Neural cell (in vitro differentiated cells): ENCODE results near the gene KLC1.

Source experiments
- EZH2 ChIP-seq: fragments of 200-600, 300-800 bp; shearing (Covaris generic), sonication (generic); IDR thresholded peaks from 2 replicates; pipeline ENCODE4 v1.6.1; 2014; ENCODE audit warnings: antibody characterized with exemption, low read length, borderline replicate concordance, mild to moderate bottlenecking; ENCODE audit not compliant: insufficient read depth, poor library complexity, severe bottlenecking
- MXI1 ChIP-seq: fragments of 450-650 bp; conservative IDR thresholded peaks from 2 replicates; pipeline ENCODE4 v1.6.1; 2014; ENCODE audit warnings: antibody characterized with exemption, mild to moderate bottlenecking; ENCODE audit not compliant: poor library complexity, severe bottlenecking
- POLR2AphosphoS5 ChIP-seq: IDR thresholded peaks from 2 replicates; pipeline ENCODE4 v1.6.1; 2012
- RAD21 ChIP-seq: fragments of 450-650 bp; conservative IDR thresholded peaks from 2 replicates; pipeline ENCODE4 v1.6.1; 2014; ENCODE audit warnings: antibody characterized with exemption, mild to moderate bottlenecking, moderate library complexity
- TF ChIP-seq, protein P1 (sequence below): fragments of 450-650 bp; IDR thresholded peaks from 2 replicates; pipeline ENCODE4 v1.5.1; 2014; ENCODE audit warnings: antibody characterized with exemption, mild to moderate bottlenecking, moderate library complexity; ENCODE audit not compliant: poor library complexity, severe bottlenecking
- TF ChIP-seq, protein P2 (sequence below): IDR thresholded peaks from 2 replicates; pipeline ENCODE4 v1.6.1; 2012; ENCODE audit warnings: borderline replicate concordance

DNA sequence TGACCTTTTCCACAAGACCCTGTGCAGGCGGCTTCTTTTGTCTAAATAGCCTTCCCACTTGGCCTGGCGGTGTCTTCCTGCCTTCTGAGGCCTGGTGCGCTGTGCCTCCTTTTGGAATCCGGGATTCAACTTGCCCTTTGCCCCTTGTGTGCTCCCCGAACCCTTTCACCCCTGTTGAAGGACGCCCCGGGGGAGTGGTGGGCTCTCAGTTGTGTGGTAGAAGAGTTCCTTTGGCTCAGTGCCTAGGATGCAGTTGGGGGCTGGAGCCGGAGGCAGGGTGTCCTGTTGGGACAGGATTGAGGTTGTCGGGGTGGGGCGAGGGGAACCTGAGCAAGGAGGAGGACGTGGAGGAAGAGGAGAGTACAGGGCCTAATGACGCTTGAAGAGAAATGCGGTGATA lies 34.5 kb downstream of the KLC1 start:
- TF ChIP-seq RAD21 (no peak), POLR2AphosphoS5 (no peak), EZH2 (no peak), MXI1 (no peak)
- TF ChIP-seq, protein P1, sequence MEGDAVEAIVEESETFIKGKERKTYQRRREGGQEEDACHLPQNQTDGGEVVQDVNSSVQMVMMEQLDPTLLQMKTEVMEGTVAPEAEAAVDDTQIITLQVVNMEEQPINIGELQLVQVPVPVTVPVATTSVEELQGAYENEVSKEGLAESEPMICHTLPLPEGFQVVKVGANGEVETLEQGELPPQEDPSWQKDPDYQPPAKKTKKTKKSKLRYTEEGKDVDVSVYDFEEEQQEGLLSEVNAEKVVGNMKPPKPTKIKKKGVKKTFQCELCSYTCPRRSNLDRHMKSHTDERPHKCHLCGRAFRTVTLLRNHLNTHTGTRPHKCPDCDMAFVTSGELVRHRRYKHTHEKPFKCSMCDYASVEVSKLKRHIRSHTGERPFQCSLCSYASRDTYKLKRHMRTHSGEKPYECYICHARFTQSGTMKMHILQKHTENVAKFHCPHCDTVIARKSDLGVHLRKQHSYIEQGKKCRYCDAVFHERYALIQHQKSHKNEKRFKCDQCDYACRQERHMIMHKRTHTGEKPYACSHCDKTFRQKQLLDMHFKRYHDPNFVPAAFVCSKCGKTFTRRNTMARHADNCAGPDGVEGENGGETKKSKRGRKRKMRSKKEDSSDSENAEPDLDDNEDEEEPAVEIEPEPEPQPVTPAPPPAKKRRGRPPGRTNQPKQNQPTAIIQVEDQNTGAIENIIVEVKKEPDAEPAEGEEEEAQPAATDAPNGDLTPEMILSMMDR = no peak
- TF ChIP-seq, protein P2, sequence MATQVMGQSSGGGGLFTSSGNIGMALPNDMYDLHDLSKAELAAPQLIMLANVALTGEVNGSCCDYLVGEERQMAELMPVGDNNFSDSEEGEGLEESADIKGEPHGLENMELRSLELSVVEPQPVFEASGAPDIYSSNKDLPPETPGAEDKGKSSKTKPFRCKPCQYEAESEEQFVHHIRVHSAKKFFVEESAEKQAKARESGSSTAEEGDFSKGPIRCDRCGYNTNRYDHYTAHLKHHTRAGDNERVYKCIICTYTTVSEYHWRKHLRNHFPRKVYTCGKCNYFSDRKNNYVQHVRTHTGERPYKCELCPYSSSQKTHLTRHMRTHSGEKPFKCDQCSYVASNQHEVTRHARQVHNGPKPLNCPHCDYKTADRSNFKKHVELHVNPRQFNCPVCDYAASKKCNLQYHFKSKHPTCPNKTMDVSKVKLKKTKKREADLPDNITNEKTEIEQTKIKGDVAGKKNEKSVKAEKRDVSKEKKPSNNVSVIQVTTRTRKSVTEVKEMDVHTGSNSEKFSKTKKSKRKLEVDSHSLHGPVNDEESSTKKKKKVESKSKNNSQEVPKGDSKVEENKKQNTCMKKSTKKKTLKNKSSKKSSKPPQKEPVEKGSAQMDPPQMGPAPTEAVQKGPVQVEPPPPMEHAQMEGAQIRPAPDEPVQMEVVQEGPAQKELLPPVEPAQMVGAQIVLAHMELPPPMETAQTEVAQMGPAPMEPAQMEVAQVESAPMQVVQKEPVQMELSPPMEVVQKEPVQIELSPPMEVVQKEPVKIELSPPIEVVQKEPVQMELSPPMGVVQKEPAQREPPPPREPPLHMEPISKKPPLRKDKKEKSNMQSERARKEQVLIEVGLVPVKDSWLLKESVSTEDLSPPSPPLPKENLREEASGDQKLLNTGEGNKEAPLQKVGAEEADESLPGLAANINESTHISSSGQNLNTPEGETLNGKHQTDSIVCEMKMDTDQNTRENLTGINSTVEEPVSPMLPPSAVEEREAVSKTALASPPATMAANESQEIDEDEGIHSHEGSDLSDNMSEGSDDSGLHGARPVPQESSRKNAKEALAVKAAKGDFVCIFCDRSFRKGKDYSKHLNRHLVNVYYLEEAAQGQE = no peak
